LNCaP clone FGC (cell line): ENCODE data around the gene GATA2.

Experiments
- DNase-seq: peaks from one replicate; pipeline ENCODE4 v3.0.0-alpha.2; 2011; ENCODE audit warnings: low read depth
- H3K4me3 ChIP-seq: 2 replicates; pipeline ENCODE4 v1.5.1; 2011; ENCODE audit warnings: mild to moderate bottlenecking, low read depth, low read length, control low read depth
- CTCF ChIP-seq: IDR thresholded peaks from 2 replicates; pipeline ENCODE4 v1.5.1; 2012; ENCODE audit warnings: mild to moderate bottlenecking; ENCODE audit not compliant: control insufficient read depth, insufficient read depth; ENCODE audit errors: extremely low read depth

Gene GATA2

DNA sequence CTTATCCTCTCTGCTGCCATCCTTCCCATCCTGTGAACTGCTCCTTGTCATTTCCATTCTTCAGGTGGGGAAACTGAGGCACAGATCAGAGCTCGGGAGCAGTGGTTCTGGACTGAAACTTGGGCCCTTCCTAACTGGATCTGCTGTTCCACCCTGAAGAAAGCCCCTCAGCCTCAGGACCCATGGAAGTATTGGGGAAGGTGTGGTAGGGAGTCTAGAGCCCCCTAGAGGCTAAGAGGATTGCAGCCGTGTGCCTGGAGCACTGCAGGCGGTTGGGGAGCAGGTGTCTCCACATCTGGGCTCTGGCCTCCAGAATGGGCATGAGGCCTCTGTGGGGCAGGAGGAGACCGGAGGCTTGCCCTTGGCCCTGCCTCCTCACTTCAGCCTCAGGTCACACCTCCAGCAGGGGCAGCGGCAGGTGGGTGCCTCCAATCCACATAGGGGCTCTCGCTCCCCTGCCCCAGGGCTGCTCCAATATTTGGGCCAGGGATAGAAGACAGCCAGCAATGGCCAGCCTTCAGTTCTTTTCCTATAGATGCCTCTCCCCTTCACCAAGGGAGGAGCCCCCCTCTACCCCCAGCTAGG, 54.4 kb downstream of the GATA2 start:
- H3K4me3 ChIP-seq, result no peak overlapping the region
- 0 out of 2 replicates have a peak, but pooled peaks have one; percentile 18 for TF ChIP-seq CTCF
- DNase-seq, result no peak

DNA sequence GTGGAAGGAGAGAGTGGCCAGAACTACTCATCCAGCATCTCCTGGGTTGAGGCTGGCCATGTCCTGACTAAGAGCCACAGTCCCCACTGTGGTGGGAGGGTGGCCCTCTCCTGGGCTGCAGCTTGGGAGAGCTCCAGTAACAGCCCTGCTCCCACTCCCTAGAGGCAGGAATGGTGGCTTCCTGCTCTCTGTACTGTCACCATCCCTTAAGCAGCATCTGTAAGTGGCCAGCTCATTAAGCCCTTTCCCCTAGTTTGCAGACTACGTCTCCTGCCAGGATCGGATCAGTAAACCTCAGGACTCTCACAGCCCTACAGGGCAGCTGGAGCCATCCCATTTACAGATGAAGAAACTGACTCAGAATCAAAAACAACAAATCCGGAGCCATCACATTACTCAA, 56.8 kb downstream of the GATA2 start:
- no peak for DNase-seq
- no peak for TF ChIP-seq CTCF
- H3K4me3 ChIP-seq, result no peak overlapping the region

DNA sequence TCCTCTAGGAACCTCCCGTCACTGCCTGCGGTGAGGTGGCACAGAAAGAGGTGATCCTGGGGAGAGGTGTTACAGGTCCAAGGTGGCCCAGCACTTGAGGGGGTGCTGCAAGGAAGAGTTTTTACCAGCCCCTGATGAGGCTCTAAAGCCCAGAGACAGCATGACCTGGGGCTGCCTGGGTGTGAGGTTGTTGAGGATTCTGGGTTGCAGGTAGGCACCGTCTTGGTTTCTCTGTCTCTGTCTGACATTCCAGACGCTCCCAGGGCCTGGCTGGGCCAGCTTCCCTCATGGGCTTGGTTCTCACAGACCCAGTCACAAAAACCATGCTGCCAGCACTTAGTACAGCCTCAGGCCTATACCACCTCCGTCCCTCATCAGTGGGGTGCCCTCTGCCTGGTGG, 57.4 kb downstream of the GATA2 start:
- H3K4me3 ChIP-seq, result no peak overlapping the region
- DNase-seq, result no peak
- TF ChIP-seq CTCF, result no peak

- no peak for TF ChIP-seq CTCF
- no peak overlapping the region for H3K4me3 ChIP-seq
- peak; percentile 81 for DNase-seq
Measured at GRCh38 chr3:128435058-128435457, 57.9 kb downstream of the GATA2 start.

DNA sequence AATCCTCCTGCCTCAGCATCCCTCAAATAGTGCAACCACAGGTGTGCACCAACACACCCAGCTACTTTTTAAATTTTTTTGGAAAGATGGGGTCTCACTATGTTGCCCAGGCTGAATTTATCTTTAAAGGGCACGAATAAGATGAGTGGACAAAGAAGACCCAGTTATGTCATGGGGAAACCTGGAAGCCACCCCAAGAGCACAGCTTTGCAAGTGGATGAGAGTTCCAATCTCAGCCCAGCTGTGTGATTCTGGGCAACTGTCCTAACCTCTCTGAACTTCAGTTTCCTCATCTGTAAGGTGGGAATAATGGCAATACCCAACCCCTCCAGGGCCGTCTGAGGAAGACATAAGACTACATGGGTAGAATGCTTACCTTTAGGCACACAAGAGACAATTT, 58.5 kb downstream of the GATA2 start:
- H3K4me3 ChIP-seq, result no peak overlapping the region
- TF ChIP-seq CTCF, result no peak
- DNase-seq, result no peak

DNA sequence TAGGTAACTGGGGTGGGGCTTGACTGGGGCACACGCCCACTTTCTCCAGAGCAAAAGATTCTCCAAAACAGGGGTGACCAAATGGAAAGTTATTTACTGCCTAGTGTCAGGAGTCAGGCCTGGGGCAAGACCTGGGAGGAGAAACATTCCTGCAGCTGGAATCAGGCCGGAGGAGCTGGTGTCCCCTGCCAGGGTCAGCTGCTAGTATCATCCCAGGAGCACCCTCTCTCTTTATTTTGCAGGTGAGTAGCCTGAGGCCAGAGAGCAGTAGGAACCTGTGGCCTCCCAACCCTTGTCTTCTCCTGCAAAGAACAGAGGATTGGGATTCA, 59.2 kb downstream of the GATA2 start:
- TF ChIP-seq CTCF, result no peak
- no peak overlapping the region for H3K4me3 ChIP-seq
- no peak for DNase-seq
